ENCODE measurements around the gene DDN.

The DDN gene

DNA sequence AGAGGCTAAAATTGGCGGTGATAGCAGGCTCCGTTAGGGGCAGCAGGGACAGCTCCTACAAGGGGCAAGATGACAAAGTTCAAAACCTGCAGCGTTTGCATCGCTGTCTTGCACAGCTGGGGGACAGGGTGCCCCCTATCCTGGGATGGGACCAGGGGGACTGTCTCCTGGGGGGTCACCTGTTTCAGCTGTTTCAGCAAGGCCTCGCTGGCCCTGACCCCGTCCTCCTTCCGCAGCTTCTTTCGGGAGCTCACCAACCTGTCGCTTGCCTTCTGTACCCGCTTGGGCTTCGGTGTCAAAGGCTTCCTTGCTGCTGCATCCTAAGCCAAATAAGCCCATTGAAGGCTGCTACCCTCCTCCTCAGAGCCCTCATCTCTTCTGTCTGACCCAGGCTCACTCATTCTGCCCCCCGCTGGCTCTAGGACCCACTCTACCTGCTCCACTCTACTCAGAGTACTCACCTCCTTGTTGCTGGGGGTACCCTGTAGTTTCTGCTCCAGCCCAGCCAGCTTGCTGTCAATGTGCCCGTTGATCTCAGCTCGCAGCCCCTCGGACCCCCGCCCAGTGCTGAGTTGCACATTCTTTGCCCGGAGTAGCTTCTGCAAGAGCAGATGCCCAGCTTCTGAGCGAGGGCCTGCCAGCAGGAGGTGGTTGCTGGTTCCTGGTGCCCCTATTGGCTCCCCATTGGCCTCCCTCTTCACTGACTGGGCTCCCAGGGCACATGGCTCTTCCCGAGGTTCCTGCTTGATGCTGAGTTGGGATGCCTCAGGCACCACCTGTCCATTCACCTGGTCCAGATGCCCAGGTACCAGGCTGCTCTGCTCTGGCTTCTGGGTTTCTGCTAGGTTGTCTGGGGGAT, 31.8 kb upstream of the DDN start:
- DNase-seq = no peak

GRCh38 chr12:49030119-49030518, 30.9 kb upstream of the DDN start:
- DNase-seq = no peak

DNA sequence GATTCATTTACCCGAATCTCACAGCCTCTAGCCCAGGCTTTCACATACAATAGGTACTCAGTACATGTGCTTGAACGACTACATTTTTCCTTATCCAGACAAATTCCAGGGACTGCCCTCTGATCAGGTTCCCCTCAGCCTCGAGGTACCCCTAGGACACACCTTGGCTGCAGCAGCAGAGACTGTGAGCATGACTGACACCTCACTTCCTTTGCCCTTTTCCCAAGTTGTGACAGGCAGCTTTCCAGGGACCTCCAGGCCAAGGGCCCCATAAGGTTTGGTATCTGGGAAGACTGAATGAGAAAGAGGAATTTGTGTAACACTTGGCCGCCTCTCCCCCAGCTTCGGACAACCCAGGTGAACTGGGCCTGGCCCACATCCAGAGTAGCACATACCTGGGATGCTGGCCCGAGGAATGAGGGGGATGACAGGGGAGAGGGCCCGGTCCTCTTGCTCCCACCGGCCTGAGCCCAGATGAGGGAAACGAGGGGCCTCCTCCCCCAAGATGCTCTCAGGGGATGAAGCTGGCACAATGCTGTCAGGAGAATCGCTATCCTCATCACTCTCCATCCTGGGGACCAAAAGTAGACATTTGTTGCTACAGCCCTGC, 29.6 kb upstream of the DDN start:
- no peak for DNase-seq

DNA sequence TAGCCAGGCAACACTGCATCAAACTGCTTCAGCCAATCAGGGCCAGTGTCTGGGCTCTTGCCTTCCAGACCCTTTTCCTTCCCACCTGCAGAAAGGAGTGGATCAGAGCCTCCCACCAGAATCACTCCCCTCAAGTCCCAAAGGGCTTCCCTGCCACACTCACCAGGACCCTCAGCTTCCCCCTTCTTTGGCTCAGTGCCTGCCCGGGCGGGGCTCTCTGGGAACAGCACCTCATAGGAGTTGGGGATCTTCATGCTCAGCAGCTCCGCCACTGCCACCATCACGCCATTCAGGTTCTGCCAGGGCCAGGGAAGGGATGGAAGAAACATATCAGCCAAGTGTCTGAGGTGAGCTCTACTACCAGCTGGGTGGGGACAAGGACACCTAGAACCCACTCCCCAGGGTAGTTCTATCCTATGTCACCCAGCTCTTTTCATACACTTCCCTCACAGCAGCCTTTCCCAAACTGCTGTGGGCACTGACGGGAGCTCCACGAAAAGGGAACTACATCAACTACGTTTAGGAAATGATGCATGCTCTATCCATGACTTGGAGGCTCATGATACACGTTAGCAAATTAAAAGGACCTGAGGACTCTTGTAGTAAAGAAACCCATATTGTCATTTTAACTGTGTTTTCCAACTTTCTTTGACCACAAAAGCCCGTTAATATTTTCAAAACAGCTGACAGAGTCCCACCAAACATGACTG, 28.8 kb upstream of the DDN start:
- no peak for DNase-seq

- DNase-seq = no peak
These were observed 27.7 kb upstream of the DDN start for GRCh38 chr12:49026678-49027480.

DNA sequence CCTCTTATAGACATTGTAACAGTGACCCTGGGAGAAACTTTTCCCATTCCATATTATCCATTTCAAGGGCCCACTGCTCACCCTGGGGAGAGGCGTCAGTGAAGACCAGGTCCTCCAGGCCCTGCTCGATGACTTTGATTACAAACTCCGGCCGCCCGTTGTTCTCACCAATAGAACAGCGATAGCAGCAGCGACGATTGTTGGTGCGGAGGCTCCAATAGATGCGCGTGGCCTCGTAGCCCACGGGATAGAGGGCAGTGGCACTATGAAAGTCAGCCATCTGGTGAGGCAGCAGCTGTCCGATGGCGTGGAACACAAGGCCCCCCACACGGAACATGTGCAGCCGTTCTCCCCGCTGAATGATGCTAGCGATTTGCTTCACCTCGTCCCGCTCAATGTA, 26.9 kb upstream of the DDN start:
- DNase-seq = no peak

DNA sequence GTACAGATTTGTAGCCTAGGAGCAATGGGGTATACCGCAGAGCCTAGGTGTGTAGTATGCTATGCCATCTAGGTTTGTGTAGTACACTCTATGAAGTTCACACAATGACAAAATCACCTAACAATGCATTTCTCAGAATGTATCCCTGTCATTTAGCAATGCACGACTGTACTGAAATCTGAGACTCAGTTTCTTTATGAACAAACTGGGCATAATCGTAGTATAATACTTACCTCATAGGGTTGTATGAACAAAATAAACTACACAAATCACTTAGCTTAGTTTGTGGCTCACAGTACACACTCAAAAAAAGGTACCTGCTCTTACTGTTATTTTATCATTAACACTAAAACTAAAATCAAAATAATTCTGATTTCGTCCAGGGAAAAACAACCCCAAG, 26.3 kb upstream of the DDN start:
- no peak for DNase-seq

DNA sequence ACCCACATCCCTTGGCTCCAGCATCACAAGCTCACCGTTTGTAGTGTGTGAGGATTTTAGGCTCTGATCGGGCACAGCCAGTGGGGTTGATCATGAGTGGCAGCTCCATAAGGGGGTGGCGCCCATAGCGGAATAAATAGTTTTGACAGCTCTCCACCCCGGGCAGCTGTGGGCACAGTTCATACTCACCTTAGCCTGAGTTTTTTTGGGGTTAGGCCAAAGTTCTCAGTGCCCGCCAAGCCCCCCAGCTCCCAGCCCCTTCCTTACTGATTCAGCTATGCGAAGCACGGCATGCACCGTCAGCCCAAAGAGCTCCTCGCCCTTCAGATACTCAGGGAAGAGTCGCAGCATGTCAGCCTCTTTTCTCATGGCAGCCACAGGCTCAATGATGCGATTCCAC, 25.4 kb upstream of the DDN start:
- DNase-seq = no peak

- DNase-seq = no peak
These were observed 24.6 kb upstream of the DDN start for GRCh38 chr12:49023812-49024211.

DNA sequence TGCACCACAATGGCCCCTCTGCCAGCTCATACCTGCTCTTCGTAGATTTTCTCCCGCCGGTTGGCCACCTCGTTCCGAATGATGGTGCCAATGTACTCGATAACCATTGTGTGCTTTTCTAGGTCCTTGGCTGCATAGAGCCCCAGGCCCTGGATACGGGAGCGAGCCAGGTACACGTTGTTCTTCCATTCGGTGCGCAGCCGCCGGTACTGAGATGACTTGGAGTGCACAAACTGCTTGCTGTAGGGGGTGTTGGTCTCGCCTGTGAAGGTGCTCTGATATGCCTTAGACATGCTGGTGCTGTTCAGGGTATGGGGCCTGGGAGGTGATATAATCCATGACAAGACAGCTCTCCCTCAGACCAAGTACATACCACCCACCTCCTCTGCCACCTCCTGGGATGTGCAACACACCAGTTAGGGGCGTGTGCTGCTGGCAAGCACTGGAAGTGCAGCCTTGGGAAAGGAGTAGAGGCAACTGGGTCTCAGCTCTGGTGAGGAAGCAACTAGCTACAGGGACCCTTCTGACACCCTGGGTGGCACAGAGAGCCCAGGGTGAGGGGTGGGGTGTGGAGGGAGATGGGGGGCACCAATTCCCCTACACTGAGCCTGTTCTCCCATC, 23.5 kb upstream of the DDN start:
- DNase-seq = no peak

DNA sequence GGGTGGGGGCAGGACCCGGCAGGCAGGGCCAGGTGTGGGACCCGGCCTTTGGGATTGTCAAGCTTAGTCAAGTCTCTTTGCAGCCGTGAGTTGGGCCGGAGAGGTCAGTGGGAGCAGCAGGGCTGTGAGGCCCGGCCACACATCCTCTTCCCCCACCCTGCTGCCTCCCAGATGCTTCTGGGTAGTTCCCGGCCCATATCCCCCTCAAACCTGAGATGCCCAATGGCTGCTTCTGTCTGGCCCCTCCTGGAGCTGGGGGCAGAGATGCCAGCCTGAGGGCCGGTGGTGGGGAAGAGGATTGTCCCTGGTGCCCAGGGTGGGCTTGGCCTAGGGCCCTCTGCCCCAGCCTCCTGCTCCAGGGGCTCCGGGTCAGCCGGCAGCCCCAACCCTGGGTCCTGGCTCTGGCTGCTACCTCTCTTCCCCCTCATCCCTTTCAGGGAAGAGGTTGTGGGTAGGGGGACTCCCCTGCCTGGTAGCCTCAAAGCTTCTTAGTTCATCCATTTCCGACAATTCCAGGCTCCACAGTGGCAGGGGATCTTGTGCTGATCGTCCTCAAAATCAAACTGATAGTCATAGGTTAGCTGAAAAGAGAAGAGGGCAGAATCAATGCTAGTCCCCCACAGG, 22.2 kb upstream of the DDN start:
- no peak for DNase-seq

GRCh38 chr12:49020441-49020840, 21.3 kb upstream of the DDN start:
- no peak for DNase-seq

DNA sequence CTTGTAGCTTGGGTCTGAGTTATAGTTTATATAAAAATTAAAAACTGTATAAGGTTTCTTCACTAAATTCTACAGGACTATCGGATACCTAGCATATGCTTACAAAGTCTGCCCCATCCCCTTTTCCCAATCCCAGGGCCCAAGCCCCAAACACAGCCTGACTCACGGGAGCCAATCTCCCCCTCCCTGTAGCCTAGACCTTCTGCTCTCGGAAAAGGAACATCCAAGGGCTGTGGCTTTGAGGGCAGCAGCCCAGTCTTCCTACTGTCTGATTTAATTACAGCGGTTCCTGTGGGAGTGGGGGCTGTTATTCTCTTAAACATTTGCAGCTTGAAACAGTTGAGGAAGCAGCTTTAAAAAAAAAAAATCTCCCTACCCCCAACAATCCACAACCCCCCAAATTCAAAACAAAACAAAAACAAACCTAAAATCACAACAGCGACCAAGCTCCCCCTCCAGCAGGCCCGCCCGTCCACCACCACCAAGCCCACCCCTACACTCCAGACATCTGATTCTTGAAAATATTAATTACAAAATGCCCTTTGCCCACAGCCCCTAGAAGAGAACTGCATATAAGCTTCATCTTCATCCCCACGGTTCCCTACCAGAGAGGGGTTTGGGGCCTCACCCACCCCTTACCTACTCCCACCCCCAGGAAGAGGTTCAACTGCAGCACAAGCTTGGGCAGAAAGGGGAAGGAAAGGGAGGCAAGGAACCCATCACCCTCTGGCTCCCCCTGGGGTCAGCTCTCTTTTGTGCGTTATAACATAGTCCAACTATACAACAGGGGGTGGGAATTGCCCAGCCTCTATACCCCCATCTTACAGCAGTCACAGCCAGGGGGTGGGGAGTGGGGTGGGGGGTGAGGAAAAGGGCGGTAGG, 20.5 kb upstream of the DDN start:
- DNase-seq = peak in 1 of 2 experiments; percentile 41

DNA sequence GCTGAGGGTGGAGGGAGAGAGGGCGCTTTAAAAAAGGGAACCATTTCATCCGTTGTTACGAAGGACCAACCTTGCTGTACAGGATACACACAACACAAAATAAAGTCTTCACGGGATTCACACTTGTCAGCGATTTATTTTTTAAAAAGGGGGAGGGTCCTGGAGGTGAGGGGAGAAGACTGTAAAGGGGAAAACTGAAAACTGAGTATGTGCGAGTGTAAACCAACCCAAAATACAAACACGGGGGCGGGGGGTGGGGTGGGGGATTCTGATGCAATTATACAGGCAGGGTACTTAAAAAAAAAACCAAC, 19.9 kb upstream of the DDN start:
- DNase-seq = no peak

DNA sequence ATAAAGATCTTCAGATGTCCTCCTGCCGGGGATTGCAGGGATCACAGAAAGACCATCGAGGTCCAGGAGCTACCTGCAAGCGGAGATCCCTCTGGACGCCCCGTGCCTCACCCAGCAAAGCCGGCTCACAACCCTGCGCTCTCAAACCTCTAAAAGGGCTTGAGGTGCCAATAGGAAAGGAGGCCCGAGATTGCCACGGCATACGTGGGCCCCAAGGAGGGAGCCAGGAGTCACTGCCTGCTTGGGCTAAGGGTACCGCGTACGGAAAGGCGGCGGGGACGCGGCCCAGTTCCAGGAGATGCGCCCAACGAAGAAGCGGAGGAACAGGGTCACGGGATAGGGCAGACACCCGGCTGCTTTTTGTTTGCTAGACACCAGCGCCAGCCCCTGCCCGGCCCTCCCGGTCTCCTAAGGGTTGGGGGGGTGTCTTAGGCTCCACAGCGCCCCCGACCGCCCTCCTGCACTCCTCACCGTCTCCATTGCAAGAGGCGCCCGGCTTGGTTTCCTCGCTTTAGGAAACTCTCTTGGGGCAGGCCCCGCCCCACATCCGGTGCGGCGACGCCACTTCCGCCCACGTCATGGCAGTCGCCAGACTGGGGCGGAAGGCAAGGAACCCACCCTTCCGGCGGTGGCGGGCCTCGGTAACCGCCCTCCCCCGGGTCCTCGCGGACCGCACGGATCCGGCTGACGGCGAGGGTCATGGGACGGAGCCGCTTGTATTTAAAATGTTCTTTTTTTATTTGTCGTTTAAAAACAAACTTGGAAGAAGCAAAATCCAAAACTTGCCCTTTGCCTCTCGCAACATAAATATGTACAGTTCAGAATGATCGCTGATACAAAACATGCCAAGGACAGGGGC, 19.3 kb upstream of the DDN start, which contains the start of gene PRKAG1:
TSS of gene PRKAG1 (minus strand) at position 516 of the 859 bp plus-strand sequence. CDS start at position 480, 36 bp downstream.
- DNase-seq = peak; percentile 93 to 94

- no peak for DNase-seq
These were observed 18.7 kb upstream of the DDN start for GRCh38 chr12:49017891-49018260.

- no peak for DNase-seq
These were observed 16.0 kb upstream of the DDN start for GRCh38 chr12:49015196-49015595.

GRCh38 chr12:49014547-49014946, 15.4 kb upstream of the DDN start:
- DNase-seq = no peak

DNA sequence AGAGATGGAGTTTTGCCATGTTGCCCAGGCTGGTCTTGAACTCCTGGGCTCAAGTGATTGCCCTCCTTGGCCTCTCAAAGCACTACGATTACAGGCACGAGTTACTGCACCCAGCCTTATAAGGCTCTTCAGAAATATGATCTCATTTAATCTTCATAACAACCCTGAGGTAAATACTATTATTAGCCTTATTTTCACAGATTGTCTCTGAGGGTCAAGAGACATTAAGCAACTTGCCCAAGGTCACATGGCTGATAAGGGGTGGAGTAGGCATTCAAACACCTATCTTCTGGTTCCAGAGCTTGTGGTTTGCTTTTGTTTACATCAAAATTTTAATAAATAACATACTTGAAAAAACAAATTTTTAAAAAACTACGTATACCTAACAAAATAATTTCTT, 14.3 kb upstream of the DDN start:
- DNase-seq = no peak

- no peak for DNase-seq
These were observed 13.6 kb upstream of the DDN start for GRCh38 chr12:49012739-49013138.
